HepG2 (cell line): Measurements from ENCODE around the gene ACTRT2.

Experiments
- FOSL1 ChIP-seq: sonication (generic); formaldehyde crosslinking; IDR thresholded peaks from 2 replicates; pipeline ENCODE4 v1.9.0; 2021; ENCODE audit warnings: missing genetic modification reagents, borderline replicate concordance
- PLRG1 ChIP-seq: fragments of 450-650 bp; conservative IDR thresholded peaks from 2 replicates; pipeline ENCODE4 v1.6.1; 2016
- POLR2AphosphoS5 ChIP-seq: IDR thresholded peaks from 2 replicates; pipeline ENCODE4 v1.6.1; 2012; ENCODE audit warnings: low read depth, low read length
- TBX2 ChIP-seq: sonication (generic); formaldehyde crosslinking; IDR thresholded peaks from 2 replicates; pipeline ENCODE4 v1.5.0; 2020; ENCODE audit warnings: missing genetic modification reagents, mild to moderate bottlenecking, borderline replicate concordance
- TRIM24 ChIP-seq: sonication (generic); formaldehyde crosslinking; IDR thresholded peaks from 2 replicates; pipeline ENCODE4 v1.8.0; 2022; ENCODE audit warnings: mild to moderate bottlenecking, missing genetic modification reagents
- ZBTB21 ChIP-seq: sonication (generic); formaldehyde crosslinking; IDR thresholded peaks from 2 replicates; pipeline ENCODE4 v1.4.0; 2020; ENCODE audit warnings: missing genetic modification reagents
- TF ChIP-seq, protein P1 (sequence below), 2 experiments: IDR thresholded peaks; 2 replicates each; pipeline ENCODE4 v1.6.1; 2011 to 2012; ENCODE audit warnings: low read length in 2 of 2, borderline replicate concordance in 1 of 2, low read depth in 1 of 2, mild to moderate bottlenecking in 1 of 2, moderate library complexity in 1 of 2
- TF ChIP-seq, protein P2 (sequence below): sonication (generic); formaldehyde crosslinking; IDR thresholded peaks from 2 replicates; pipeline ENCODE4 v1.5.0; 2020; ENCODE audit warnings: mild to moderate bottlenecking, missing genetic modification reagents, moderate library complexity
- TF ChIP-seq, protein P3 (sequence below): sonication (generic); IDR thresholded peaks from 2 replicates; pipeline ENCODE4 v1.6.1; 2016; ENCODE audit warnings: low read depth, borderline replicate concordance

DNA sequence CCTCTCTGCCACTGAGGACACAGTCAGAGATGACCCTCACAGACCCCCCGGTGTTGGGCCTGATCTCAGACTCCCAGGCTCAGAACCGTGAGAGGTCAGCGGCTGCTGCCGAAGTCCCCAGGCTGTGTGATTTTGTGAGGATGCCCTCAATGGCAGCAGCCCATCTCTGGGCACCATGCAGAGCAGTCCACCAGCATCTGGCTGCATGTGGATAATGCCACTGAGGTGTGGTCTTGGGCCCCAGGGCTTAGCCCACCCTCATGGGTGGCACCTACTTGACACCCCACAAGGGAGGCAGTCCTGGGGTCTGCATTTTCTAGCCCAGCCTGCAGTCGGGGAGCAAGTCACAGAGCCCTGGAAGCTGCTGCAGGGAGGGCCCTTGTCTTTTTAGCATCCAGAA is 5.5 kb upstream of the ACTRT2 start:
- TF ChIP-seq, protein P1, sequence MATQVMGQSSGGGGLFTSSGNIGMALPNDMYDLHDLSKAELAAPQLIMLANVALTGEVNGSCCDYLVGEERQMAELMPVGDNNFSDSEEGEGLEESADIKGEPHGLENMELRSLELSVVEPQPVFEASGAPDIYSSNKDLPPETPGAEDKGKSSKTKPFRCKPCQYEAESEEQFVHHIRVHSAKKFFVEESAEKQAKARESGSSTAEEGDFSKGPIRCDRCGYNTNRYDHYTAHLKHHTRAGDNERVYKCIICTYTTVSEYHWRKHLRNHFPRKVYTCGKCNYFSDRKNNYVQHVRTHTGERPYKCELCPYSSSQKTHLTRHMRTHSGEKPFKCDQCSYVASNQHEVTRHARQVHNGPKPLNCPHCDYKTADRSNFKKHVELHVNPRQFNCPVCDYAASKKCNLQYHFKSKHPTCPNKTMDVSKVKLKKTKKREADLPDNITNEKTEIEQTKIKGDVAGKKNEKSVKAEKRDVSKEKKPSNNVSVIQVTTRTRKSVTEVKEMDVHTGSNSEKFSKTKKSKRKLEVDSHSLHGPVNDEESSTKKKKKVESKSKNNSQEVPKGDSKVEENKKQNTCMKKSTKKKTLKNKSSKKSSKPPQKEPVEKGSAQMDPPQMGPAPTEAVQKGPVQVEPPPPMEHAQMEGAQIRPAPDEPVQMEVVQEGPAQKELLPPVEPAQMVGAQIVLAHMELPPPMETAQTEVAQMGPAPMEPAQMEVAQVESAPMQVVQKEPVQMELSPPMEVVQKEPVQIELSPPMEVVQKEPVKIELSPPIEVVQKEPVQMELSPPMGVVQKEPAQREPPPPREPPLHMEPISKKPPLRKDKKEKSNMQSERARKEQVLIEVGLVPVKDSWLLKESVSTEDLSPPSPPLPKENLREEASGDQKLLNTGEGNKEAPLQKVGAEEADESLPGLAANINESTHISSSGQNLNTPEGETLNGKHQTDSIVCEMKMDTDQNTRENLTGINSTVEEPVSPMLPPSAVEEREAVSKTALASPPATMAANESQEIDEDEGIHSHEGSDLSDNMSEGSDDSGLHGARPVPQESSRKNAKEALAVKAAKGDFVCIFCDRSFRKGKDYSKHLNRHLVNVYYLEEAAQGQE (IDR thresholded peaks at IDR 0.05; ENCODE audit: borderline replicate concordance in 1 of 2, low read depth in 1 of 2, low read length in 2 of 2) = no peak
- TF ChIP-seq TBX2 (CRISPR knock-in tag) = no peak
- no peak for TF ChIP-seq TRIM24 (CRISPR knock-in tag)
- no peak for TF ChIP-seq POLR2AphosphoS5
- no peak for TF ChIP-seq FOSL1
- TF ChIP-seq, protein P2, sequence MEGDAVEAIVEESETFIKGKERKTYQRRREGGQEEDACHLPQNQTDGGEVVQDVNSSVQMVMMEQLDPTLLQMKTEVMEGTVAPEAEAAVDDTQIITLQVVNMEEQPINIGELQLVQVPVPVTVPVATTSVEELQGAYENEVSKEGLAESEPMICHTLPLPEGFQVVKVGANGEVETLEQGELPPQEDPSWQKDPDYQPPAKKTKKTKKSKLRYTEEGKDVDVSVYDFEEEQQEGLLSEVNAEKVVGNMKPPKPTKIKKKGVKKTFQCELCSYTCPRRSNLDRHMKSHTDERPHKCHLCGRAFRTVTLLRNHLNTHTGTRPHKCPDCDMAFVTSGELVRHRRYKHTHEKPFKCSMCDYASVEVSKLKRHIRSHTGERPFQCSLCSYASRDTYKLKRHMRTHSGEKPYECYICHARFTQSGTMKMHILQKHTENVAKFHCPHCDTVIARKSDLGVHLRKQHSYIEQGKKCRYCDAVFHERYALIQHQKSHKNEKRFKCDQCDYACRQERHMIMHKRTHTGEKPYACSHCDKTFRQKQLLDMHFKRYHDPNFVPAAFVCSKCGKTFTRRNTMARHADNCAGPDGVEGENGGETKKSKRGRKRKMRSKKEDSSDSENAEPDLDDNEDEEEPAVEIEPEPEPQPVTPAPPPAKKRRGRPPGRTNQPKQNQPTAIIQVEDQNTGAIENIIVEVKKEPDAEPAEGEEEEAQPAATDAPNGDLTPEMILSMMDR = no peak
- TF ChIP-seq PLRG1 = no peak
- TF ChIP-seq, protein P3, sequence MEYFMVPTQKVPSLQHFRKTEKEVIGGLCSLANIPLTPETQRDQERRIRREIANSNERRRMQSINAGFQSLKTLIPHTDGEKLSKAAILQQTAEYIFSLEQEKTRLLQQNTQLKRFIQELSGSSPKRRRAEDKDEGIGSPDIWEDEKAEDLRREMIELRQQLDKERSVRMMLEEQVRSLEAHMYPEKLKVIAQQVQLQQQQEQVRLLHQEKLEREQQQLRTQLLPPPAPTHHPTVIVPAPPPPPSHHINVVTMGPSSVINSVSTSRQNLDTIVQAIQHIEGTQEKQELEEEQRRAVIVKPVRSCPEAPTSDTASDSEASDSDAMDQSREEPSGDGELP = no peak
- no peak for TF ChIP-seq ZBTB21 (CRISPR knock-in tag)
